HG02943 (cell line): ENCODE data around the gene PNLIPRP2.

Source experiments
- ATAC-seq: cut with Tn5 transposase; IDR thresholded peaks from one replicate; pipeline ENCODE4 v1.9.1; 2021; ENCODE audit warnings: mild to moderate bottlenecking, low read depth, moderate library complexity; ENCODE audit not compliant: unreplicated experiment

The PNLIPRP2 gene

GRCh38 chr10:116612107-116612769 lies 8.5 kb upstream of the PNLIPRP2 start:
- no peak for ATAC-seq

GRCh38 chr10:116613471-116613870 lies 7.3 kb upstream of the PNLIPRP2 start:
- no peak for ATAC-seq

GRCh38 chr10:116614796-116615195 lies 6.0 kb upstream of the PNLIPRP2 start:
- ATAC-seq, result no peak

GRCh38 chr10:116615199-116615776 lies 5.5 kb upstream of the PNLIPRP2 start:
- ATAC-seq, result no peak

- ATAC-seq, result no peak
These were observed 723 bp downstream of the PNLIPRP2 start for GRCh38 chr10:116621476-116621875.

- no peak for ATAC-seq
These were observed 1.3 kb downstream of the PNLIPRP2 start for GRCh38 chr10:116621934-116622655.

- no peak for ATAC-seq
These were observed 5.1 kb downstream of the PNLIPRP2 start for GRCh38 chr10:116625845-116626244.

- no peak for ATAC-seq
These were observed 6.1 kb downstream of the PNLIPRP2 start for GRCh38 chr10:116626815-116627214.

GRCh38 chr10:116627386-116627933 lies 6.7 kb downstream of the PNLIPRP2 start:
- no peak for ATAC-seq

- no peak for ATAC-seq
These were observed 8.6 kb downstream of the PNLIPRP2 start for GRCh38 chr10:116629340-116629739.

GRCh38 chr10:116630020-116630419 lies 9.3 kb downstream of the PNLIPRP2 start:
- ATAC-seq, result no peak

GRCh38 chr10:116631871-116632295 lies 11.1 kb downstream of the PNLIPRP2 start:
- ATAC-seq, result no peak

GRCh38 chr10:116632596-116633215 lies 12.0 kb downstream of the PNLIPRP2 start:
- ATAC-seq, result no peak

- ATAC-seq, result no peak
These were observed 12.5 kb downstream of the PNLIPRP2 start for GRCh38 chr10:116633216-116633600.

- ATAC-seq, result no peak
These were observed 13.6 kb downstream of the PNLIPRP2 start for GRCh38 chr10:116634126-116634975.

GRCh38 chr10:116636385-116636784 lies 15.6 kb downstream of the PNLIPRP2 start:
- no peak for ATAC-seq

GRCh38 chr10:116636976-116637375 lies 16.2 kb downstream of the PNLIPRP2 start:
- no peak for ATAC-seq

GRCh38 chr10:116637830-116638229 lies 17.1 kb downstream of the PNLIPRP2 start:
- no peak for ATAC-seq

- ATAC-seq, result no peak
These were observed 25.7 kb downstream of the PNLIPRP2 start for GRCh38 chr10:116646502-116646901.

- ATAC-seq, result no peak
These were observed 28.1 kb downstream of the PNLIPRP2 start for GRCh38 chr10:116648903-116649302.
